ENCODE measurements around the gene SOX18. TPM values are rescaled to one million over a fixed set of nuclear protein-coding genes. Genes with fewer than 3 reads are reported as not detected.
"Not testable (repeated sequence)": the region's sequence is repeated elsewhere in the genome, so short reads cannot be mapped to it uniquely, and the experiment has no call there.

SOX18 gene
- 10 to 100 TPM in 3 of 4 donors, 1 to 10 TPM in 1; 9.3 to 19.7 (median 10.9) TPM for polyA plus RNA-seq (ENCODE audit: insufficient read length in 4 of 4)

DNA sequence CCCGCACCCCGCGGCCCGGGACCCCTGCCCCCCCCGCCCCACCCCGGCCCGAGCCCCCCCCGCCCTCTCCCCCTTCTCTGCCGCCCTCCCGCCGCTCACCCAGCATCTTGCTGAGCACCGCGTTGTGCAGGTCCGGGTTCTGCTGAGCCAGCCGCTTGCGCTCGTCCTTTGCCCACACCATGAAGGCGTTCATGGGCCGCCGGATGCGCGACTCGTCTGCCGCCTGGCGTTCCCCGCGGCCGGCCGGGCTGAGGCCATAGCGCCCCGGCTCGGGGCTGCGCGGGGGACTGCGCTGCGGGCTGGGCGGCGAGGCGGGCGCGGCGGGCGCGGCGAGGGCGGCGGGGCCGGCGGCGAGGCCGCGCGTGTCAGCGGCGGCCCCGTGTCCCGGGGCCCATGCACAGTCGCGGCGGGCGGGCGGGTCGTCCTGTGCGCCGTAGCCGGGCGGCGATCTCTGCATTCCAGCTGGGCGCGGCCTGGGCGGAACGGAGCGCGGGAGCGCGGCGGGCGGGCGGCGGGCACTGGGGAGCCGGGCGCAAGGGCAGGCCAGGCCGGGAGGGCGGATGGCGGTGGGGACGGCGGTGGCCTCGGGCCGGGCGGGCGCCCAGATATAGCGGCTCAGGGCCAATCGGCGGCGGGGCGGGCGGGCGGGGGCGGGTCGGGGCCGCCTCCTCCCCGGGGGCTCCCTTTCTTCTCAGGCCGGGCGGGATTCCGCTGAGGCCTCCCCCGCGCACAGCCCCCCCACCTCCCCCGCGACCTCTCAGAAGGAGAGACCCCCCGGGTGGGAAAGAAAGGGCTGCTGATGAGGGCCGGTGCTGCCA lies at the start of gene SOX18:
TSS of gene SOX18 (minus strand) at position 580 of the 818 bp plus-strand sequence. CDS start at position 457, 123 bp downstream.
- DNase-seq (ENCODE audit: low read depth in 4 of 4, low spot score in 3 of 4) = no peak

DNA sequence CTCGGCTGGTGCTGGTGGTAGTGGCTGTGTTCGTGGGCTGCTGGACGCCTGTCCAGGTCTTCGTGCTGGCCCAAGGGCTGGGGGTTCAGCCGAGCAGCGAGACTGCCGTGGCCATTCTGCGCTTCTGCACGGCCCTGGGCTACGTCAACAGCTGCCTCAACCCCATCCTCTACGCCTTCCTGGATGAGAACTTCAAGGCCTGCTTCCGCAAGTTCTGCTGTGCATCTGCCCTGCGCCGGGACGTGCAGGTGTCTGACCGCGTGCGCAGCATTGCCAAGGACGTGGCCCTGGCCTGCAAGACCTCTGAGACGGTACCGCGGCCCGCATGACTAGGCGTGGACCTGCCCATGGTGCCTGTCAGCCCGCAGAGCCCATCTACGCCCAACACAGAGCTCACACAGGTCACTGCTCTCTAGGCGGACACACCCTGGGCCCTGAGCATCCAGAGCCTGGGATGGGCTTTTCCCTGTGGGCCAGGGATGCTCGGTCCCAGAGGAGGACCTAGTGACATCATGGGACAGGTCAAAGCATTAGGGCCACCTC lies 49.1 kb upstream of the SOX18 start:
- DNase-seq (ENCODE audit: low read depth in 4 of 4, low spot score in 3 of 4) = no peak

DNA sequence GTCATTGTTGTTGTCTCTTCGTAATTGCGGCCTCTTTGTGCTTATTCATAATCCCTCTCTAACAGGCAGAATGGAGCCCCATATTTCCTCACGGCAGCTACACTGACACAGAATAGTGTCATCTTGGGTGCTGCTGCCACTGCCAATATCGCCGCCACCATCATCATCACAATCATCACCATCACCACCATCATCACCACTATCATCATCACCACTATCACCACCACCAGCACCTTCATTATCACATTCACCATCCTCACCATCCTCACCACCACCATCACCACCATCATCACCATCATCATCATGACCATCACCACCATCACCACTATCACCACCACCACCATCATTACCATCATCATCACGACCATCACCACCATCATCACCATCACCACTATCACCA lies 47.1 kb upstream of the SOX18 start:
- no peak for DNase-seq (ENCODE audit: low read depth in 4 of 4, low spot score in 3 of 4)

DNA sequence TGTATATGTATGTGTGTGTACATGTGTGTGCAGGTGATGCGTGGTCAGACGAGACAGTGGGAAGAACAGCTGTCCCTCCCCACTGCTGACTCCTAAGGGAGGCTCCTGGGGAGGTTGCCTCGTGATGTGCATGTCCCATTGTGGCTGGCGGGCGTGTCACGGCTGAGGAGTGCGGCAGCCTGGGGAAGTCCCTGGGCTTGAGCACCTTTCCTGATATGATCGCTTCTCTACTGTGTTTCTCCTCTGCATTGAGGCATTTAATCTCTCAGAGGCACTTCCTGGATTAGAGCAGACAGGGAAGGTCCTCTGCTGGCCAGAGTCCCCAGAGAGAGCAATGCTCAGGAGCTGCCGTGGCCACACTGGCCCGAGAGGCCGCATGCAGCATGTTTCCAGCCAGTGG lies 46.5 kb upstream of the SOX18 start:
- no peak for DNase-seq (ENCODE audit: low read depth in 4 of 4, low spot score in 3 of 4)

DNA sequence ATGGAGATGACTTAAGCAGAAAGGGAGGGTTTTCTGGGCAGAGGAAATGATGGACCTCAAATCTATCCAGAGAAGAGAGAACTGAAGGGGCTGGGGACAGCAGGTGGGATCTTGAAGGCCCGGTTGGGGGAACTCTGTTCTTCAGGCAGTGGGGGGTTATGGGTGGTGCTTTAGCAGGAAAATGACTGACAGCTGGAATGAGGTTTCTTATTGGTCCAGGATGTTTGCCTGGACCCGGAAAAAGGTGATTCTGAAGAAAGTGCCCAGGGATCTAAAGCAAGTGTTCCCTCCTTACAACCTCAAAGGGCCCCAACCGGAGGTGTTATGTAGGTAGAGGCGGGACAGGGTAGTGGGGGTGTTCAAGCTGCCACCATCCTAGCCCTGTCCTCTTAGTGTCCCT lies 46.0 kb upstream of the SOX18 start:
- no peak for DNase-seq (ENCODE audit: low read depth in 4 of 4, low spot score in 3 of 4)

DNA sequence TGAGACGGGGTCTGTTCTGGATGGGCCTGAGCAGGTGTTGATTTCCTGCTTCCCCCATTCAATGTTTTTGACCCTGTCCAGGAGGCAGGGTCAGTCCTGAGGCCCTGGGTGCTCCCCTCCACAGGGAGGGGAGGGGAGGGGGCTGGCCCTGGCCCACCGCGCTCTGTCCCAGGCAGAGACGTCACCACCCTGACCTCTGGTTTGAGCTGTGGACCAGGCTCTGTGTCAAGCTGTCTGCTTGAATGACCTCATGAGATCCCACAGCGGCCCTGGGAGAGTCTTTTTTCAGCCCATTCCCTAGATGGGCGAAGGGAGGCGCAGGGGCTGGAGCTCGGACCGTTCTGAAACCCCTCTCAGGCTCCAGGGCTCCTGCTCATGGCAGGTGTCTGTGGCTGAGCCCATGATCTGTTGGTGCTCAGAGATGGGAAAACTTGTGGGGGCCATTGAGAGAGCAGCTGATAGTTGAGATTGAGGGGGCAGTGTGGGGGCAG lies 43.6 kb upstream of the SOX18 start:
- no peak for DNase-seq (ENCODE audit: low read depth in 4 of 4, low spot score in 3 of 4)

DNA sequence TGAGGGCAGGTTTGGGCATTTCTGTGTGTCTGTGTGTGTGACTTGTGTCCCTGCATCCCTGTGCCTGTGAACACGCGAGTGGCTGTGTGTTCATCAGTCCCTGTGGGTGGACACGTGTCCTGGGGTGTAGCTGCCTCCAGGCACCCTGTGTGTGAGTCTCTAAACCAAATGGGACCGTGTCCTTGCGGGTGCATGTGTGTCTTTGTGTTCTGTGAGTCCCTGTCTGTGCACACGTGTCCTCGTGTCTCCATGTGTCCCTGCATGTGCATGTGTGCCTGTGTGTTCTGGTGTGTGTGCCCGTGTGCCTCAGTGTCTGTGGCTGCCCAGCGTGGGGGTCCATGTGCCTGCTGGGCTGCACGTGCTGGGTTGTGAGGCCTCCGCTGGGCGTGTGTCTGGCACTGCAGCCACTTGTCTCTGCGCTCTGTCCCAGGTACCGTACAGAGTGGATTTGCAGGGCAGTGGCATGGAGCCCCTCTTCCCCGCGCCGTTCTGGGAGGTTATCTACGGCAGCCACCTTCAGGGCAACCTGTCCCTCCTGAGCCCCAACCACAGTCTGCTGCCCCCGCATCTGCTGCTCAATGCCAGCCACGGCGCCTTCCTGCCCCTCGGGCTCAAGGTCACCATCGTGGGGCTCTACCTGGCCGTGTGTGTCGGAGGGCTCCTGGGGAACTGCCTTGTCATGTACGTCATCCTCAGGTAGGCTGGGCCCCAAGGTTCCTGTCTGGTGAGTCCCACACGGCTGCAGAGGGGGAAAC lies 43.0 kb upstream of the SOX18 start:
- DNase-seq (ENCODE audit: low read depth in 4 of 4, low spot score in 3 of 4) = no peak

DNA sequence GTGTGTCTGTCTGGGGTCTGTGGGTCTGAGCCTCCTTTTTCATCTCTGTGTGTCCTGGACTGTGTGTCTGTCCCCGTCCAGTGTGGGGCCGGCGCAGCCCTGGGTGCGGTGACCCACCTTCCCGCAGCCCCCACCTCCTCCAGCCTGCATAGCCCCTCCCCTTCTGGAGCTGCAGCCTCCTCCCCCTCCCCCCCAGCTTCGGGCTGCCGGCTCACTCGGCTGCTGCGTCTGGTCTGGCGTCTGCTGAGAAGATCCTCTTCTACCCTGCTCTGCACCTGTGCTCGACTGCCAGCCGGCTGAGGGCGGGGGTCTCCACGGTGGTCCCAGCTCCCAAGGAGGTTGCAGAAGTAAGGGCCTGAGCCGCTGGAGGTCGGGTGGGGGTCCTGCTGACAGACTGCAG lies 42.3 kb upstream of the SOX18 start:
- no peak for DNase-seq (ENCODE audit: low read depth in 4 of 4, low spot score in 3 of 4)

DNA sequence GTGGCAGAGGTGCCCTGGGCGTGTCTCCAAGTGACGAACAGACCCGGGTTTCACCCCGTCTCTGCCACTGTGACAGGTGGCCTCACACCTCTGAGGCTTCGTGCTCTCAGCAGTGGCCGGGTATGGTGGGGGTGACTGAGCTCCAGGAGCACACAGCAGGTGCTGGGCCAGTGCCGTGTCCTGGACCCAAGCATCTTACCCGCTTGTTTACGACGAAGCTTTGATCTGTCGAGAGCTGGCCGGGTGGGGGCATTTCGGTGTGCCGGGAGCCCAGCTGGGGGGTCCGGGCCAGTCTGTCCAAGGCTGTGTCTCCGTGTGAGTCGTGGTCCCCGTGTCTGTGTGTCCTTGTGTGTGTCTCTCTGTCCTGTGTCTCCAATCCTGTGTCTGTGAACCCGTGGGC lies 41.9 kb upstream of the SOX18 start:
- DNase-seq (ENCODE audit: low read depth in 4 of 4, low spot score in 3 of 4) = no peak

DNA sequence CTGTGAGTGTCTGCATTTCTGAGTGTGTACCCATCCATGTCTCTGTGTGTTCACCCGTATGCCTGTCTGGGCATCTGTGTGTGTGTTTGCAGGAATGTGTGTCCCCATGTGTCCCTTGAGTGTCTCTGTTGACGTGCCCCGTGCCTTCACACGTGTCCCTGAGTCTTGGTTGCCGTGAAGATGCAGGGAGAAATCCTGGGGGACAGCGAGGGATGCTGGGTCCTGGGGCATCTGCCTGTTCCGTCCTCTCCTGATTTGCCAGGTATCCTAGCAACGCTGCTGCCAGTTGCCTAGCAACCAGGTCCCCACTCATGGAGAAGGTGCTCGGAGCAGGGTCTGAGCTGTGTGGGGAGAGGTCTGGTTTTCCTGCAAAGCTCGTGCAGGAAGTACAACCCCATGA lies 40.7 kb upstream of the SOX18 start:
- DNase-seq (ENCODE audit: low read depth in 4 of 4, low spot score in 3 of 4) = no peak

DNA sequence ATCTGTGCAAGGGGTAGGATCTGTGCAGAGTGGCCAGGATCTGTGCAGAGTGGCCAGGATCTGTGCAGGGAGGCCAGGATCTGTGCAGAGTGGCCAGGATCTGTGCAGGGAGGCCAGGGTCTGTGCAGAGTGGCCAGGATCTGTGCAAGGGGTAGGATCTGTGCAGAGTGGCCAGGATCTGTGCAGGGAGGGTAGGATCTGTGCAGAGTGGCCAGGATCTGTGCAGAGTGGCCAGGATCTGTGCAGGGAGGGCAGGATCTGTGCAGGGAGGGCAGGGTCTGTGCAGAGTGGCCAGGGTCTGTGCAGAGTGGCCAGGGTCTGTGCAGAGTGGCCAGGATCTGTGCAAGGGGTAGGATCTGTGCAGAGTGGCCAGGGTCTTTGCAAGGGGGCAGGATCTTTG lies 39.1 kb upstream of the SOX18 start:
- DNase-seq (ENCODE audit: low read depth in 4 of 4, low spot score in 3 of 4) = not testable (repeated sequence)

DNA sequence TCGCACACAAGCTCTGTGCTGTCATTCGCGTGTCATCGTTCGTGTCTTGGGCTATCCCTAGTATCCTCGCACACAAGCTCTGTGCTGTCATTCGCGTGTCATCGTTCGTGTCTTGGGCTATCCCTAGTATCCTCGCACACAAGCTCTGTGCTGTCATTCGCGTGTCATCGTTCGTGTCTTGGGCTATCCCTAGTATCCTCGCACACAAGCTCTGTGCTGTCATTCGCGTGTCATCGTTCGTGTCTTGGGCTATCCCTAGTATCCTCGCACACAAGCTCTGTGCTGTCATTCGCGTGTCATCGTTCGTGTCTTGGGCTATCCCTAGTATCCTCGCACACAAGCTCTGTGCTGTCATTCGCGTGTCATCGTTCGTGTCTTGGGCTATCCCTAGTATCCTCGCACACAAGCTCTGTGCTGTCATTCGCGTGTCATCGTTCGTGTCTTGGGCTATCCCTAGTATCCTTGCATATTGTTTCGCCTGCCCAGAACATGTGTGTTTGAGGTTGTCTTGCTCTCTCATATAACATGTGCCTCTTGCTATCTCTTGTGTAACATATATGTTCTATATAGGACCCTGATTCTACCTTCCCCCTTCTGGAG lies 37.9 kb upstream of the SOX18 start:
- DNase-seq (ENCODE audit: low read depth in 4 of 4, low spot score in 3 of 4) = not testable (repeated sequence)

DNA sequence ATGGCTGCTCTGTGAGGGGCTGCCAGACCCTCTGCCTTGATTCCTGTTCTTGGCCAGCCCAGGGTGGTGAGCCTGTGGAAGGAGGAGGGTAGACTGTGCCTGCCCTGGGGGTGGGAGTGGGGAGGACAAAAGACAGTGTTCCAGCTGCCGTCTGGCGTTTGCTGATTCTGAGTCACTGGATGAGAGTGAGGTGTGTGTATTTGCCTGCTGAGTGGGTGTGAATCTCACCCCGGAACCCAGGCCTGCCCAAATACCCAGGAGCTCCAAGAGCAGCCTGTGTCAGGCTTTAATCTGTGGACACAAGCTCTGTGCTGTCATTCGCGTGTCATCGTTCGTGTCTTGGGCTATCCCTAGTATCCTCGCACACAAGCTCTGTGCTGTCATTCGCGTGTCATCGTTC lies 37.4 kb upstream of the SOX18 start:
- no peak for DNase-seq (ENCODE audit: low read depth in 4 of 4, low spot score in 3 of 4)

DNA sequence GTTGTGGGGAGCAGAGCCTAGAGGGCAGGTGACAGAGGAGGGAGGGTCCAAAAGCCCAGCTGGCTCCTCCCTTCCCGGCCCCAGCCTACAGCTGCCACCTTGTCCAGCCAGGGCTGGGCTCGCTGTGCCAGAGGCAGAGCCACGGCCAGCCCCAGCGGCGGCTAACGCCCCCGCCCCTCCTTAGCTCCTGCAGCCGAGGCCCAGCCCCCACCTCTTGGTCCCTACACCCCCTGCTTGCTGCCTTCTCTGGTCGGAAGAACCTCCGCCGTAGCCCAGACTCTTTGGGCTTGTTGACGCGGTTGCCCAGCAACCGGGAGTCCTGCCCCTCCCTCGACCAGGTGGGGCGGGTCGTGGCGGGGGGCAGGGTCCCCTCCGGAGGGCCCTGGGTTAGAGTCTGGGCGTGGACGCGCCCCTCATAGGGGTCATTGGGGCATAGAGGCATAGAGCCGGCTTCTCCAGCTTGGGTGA lies 35.3 kb upstream of the SOX18 start:
- no peak for DNase-seq (ENCODE audit: low read depth in 4 of 4, low spot score in 3 of 4)

DNA sequence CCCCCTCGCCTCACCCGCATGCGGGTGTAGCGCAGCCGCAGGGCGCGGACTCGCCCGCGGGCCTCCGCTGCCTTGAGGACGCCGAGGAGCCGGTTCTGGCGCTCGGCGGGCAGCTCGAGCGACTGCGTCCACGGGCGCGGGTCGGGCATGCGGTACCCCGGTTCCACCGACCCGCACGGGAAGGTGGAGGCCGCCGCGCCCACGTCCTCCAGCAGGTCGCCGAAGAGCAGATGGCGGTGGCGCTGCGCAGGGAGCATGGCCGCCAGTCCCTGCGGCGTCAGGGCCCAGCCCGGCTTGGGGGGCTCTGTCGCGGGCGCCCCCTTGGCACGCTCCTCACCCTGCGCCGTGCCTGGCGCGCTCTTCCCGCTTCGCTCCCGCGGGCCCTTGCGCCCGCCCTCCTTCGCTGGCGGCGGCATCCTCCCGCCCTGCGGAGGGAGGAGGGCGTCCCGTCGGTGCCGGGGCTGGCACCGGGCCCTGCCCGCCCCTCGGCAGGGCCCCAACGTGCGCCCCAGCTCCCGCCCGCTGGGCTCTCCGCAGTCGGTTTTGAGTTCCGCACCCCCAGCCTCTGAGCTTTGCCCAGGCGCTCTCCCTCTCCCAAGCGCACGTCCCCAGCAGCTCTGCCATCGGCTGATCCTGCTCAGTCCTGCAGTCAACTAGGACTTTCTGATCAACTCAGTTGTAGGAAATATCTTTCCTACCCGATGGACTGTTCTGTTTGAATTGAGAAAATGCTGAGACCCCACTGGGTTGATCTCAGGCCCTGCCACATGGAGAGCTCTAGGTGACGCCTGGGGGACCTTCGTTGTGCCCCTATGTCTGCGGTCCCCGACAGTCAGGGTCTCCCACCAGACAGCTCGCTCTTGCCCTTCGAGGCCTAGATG lies 34.6 kb upstream of the SOX18 start, which contains the start of gene LKAAEAR1:
TSS of gene LKAAEAR1 (minus strand) at position 595 of the 881 bp plus-strand sequence. CDS start at position 416, 179 bp downstream.
- no peak for DNase-seq (ENCODE audit: low read depth in 4 of 4, low spot score in 3 of 4)

DNA sequence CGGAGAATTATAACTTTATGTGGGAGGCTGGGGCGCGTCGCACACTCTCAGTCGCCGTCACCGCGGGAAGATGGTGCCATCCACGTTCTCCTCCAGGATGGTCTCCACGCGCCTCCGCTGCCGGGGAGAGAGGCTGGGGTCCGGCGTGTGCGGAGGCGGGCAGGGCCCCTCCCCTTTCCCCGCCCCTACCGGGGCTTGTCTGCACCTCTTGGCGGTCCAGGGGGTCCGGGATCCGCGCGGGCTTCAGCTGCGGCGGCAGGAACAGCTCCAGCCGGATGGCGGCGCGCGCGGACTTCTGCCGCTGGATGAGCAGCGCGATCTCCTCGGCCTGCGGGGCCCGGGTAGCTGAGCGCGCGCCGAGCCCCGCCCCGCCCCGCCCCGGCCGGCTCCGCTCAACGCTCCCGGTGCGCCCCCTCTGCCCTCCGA lies 34.0 kb upstream of the SOX18 start:
- no peak for DNase-seq (ENCODE audit: low read depth in 4 of 4, low spot score in 3 of 4)

DNA sequence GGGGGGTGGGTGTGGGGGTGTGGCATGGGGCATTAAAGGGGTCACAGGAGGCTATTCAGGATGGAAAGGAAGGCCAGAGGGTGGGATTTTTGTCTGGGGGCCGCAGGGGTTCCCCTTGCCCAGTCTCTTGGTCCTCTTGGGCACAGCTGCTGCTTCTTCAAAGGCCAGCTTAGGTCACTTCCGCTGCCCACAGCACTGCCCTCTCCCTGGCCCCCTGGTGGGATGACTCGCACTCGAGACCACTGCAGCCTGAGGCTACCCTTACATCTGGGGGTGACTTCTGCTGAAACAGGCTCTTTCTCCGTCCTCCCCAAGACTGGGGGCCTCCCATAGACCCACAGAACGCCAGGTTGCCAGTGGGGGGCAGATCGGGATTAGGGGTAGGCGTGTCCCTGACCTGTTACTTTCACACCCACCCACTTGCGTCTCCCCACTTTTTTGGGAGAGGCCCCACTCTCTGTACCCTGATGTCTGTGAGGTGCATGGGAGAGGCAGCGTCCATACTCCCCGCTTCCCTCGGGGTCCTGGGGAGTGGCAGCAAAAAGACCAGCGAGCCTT lies 33.5 kb upstream of the SOX18 start:
- no peak for DNase-seq (ENCODE audit: low read depth in 4 of 4, low spot score in 3 of 4)

DNA sequence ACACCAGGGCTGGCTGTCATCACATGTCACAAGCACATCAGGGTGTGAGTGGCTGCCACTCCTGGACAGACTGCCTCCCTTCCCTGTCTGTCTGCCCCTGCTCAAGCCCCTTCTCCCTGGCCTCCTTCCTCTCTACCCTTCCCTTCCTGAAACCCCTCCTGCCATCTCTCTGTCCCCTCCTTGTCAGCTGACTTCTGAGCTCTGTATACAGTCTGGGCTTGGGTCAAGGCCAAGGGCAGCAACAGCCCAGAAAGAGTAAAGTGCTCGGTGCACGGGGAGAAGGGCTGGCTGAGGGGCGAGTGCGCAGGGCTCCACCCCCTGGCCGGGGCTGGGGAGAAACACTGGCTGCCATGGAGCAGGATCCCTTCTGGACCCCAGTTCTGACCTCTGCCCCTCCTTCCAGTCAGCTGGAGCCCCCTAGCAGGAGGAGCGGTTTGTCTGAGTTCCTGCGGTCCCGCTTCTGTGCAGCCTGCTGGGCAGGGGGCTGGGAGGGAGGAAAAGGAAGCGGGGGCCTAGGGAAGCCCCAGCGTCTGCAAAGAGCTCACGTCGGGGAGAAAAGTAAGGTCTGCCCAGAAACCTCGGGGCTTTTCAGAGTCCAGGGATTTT lies 32.8 kb upstream of the SOX18 start:
- no peak for DNase-seq (ENCODE audit: low read depth in 4 of 4, low spot score in 3 of 4)

DNA sequence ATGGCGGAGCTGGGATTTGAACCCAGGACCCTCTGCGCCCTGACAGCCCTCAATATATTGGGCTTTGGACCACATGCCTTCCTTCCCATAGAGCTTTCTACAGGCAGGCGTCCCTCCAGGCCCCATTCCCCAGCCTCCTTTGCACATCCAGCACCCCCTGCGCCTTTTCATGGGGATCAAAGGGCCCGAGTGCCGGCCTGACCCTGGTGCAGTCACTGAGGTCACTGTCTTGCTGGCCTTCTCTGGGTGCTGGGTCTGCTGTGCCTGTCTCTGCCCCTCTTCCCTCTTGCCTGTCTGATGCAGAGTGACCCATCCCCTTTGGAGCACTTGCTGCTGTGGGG lies 32.2 kb upstream of the SOX18 start:
- no peak for DNase-seq (ENCODE audit: low read depth in 4 of 4, low spot score in 3 of 4)
